SKM-1 treated with dmso at 0.1 percent for 144 hours (cell line): Measurements from ENCODE around the gene RBMS3.
"Not testable (repeated sequence)": the region's sequence is repeated elsewhere in the genome, so short reads cannot be mapped to it uniquely, and the experiment has no call there.

Experiments
- DNase-seq: peaks from one replicate; lab custom pipeline; 2025; ENCODE audit not compliant: unreplicated experiment; lab: John Stamatoyannopoulos, UW

The RBMS3 gene

DNA sequence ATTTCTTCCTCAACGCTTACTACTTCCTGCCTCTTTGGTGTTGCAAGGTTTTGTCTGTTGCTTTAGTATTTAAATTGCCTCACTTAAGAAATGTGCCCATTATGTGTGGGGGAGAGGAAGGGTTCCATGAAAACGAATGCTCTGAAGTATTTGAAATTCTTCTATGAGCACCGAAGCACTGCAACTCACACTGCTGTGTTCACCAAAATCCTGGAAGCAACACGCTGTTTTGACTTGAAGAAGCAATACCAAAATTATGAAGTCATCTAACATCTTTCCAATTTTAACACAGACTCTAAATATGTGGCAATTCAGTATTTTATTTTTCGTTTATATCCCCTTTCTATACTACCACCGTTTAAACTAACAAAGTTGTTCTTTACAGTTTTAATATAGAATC is 101.5 kb downstream of the RBMS3 start:
- DNase-seq, result no peak

DNA sequence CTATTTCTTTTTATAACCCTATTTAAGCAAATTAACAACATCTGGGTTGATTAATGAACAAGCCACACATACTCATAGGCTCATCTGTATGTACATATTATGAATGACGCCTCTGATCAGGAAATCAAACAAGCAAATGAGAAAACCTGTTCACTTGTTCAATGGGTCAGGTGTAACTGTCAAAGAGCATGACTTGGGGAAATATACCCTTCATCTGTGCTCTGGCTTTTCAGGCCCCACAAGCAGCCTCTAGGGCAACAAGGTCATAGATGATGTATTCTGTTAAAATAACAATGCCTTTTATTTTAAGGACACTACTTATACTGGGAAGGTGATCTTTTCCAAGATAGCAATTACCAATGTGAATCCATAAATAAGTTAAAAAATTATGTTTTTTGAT is 102.0 kb downstream of the RBMS3 start:
- DNase-seq, result no peak

DNA sequence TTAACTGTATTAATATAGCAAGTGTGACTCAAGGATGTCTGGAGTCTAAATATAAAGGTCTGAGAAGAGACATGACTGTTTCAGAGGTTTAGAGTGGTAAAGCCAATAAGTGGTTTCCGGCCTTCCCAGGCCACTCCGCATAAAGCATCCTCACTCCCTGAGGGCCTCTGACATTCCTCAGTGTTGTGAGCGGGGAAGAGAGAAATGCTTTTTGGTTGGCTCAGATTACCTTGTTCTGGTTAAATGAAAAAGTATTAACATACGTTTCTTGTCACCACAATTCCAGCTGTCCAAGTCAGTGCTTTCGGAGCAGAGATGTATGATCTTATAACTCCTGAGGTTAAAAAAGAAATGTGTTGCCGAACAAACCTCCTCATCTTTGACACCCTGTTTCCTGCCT is 103.8 kb downstream of the RBMS3 start:
- DNase-seq, result no peak

DNA sequence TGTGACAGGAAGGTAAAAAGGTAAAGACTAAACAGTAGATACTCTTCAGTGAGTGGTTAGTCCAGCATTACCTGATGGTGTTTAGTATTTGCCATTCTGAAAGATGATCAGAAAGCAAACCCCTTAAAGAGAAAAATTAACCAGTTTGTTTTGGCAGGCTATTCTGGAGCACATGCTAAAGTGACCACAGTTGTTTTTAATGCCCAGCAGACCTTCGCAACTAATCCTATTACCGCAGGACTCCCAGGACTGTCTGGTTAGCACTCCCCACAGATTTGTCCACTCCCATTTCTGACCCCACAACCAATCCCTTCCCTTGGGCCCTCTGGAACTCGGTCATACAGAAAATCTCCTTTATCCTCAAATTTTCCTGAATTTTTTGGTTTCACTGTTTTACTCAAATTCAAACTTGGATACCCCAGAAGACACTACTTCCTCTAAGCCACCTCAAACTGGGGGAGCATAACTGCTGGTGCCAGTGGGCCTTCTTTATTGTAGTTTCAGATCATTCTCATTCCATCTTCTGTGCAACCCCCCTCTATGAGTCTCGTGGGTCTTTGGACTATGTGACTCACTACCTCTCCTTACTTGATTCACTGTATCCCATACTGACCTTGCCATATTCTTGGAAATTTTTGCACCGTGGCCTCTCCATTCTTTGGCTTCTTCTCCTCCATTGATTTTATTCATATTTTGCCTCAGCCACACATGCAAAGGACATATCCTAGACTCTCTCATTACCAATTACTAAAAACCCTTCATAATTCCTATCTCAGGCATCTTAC is 104.4 kb downstream of the RBMS3 start:
- DNase-seq, result no peak

DNA sequence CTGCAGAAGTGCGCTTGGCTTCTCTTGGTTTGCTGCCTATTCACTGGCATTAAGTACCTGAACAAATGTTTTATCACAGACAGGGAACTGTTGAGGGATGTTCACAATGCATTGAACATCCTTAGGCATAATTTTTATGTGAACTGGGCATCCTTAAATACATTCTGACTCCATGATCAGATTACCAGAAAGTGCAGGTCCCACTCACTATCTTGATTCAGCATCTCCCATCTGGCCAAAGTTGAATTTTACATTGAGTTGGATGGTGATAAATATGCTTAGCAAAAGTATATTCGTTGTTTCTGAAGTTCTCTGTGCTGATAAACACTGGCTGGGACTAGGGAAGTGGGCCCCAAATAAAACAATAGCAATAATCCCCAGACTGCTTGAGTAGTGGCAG is 108.5 kb downstream of the RBMS3 start:
- no peak for DNase-seq

DNA sequence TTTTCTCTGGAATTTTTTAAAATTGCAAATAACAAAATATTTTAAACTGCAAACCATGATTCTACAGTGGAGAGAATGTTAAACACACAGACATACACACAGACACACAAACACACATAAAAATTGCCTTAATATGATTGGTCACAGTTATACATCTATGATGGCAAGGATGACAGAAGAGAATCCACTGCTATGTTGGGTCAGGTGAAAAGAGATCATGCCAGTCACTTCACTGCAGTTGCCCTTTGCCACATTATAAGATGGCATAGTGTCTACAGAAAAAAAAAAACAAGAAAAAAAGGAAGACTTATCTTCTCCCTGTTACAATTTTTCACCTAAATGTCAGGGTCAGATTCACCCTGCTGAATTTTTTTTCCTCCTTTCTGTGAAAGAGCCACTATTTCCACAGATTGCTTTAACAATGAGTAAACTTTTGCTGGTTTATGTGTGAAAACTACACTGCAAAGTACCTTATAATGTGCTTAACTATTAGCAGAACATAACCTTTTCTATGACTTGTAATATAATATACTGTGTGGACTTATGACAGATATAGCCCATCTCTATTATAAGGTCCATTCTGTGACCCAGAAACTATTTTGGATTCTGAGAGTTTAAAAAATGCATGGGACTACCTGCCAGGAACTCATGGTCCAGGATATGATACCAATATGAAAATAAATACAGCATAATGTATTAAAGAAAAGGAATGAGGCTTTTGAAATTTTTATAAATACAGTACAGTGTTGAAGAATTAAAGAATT is 111.9 kb downstream of the RBMS3 start:
- DNase-seq, result no peak

DNA sequence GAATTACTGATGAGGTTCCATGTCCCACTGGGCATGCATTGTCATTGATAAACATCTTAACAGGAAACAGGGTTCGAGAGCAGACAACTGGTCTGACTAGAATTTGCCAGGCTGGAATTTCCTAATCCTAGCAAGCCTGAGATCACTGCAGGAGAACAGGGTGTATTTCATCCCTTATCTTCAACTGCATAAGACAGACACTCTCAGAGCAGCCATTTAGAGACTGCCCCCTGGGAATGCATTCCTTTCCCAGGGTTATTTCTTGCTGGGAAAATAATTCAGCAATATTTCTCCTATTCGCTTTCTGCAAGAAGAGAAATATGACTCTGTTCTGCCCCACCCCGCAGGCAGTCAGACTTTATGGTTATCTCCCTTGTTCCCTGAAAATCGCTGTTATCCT is 113.1 kb downstream of the RBMS3 start:
- DNase-seq, result not testable (repeated sequence)

DNA sequence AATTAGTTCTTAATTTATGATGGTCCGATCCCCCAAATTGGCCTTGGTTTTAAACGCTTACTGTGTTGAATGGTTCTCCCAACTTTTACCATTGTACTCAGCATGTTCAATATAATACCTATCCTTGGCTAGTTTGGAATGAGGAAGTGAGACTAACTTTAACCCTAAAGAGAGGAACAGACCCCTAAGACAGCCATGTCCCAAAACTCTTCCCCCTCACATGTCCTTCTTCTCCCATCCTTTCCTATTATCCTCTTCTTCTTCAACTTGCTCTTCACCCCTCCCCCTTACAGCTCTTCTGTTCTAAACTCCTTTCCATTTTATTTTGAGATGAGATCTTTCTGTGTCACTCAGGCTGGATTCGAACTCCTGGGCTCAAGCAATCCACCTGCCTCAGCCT is 116.5 kb downstream of the RBMS3 start:
- DNase-seq, result no peak

DNA sequence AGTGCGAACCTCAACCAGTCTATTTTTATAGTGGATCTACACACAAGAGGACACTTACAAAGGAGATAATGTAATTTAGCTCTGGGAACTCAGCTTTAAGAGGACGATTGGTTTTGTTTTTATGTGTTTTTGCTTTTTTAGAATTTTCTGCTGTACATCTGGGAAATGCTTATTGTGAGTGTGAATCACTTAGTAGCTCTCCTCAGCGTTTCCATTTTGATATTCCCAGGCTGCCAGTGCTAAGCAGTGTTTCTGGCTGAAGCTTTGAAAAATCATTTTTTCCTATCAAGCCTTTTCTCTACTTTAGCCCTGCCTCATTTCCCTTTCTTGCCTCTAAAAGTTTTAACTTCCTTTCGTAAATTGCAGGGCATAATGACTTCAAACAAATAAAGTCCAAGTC is 117.9 kb downstream of the RBMS3 start:
- no peak for DNase-seq

DNA sequence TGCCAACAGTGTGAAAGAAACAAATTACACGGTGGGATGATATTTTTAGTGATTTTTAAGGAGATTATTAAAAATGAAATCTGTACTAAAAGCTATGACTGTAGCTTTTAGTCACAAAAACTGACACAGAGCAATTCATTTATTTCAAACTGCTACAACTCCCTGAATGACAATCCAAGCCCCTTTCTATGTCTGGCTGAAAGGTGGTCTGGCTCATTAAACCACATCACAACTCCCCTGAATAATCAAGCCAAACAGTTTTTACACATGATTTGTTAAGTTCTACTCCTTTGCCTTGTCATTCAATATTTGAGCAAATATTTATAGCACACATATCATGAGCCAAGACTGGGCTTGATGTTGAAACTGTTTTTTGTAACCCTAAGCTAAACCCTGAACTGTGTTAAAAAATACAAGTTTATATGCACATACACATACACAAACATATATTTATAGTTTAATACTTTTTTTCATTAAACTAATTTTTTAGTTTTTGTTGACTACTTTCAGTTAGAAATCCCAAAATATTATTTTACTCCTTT is 125.5 kb downstream of the RBMS3 start:
- DNase-seq, result no peak

DNA sequence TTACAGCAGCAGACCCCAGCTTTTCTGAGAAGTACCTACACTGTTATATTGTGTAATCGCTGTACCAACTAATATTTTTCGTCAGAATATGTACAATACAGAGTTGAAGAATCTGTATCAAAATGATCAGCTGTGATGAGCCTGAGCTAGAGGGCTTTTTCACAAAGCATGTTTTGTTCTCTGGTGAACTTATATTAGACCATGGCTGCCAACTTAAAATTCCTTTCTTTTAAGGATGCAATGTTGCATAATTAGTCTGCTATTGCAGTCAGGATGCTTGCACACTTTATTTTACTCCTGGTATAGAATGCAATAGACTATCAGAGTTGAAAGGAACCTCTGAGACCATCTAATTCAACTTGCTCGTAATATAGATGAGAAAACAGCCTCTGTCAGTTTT is 127.8 kb downstream of the RBMS3 start:
- no peak for DNase-seq

DNA sequence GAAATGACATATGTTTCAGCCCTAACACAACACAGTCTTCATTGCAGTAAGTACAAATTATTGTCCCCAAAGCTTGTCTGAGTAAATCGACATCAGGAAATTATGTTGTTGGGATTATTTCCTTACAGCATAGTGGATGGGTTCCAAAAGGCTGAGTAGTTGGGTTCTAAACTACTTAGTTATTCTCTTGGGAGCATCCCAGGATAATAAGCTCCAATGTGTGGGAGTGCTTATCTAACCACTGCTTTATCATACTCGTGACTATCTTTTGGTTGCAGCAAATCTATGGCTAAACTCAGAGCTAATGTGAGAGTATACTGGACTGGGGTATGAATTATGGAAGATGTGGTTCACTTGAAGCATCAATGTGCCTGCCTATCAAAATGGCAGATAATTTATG is 128.5 kb downstream of the RBMS3 start:
- no peak for DNase-seq

DNA sequence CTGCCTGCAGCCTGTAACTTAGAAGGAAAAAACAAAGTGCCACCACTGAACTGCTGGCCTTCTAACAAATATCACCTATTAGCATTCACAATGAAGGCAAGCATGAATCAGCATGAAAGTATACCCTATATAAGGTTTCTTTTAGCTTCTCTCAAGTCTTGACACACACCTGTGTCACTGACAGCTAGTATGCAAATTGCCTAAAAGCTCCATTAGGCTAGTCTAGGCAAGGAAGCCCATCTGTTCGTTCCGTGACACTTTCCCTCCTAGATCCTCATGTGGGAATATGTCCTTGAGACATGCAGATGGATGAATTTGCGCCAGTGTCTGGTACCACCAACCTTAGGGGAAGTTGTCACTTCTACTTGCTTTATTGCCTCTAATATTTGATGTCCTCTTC is 129.3 kb downstream of the RBMS3 start:
- no peak for DNase-seq

DNA sequence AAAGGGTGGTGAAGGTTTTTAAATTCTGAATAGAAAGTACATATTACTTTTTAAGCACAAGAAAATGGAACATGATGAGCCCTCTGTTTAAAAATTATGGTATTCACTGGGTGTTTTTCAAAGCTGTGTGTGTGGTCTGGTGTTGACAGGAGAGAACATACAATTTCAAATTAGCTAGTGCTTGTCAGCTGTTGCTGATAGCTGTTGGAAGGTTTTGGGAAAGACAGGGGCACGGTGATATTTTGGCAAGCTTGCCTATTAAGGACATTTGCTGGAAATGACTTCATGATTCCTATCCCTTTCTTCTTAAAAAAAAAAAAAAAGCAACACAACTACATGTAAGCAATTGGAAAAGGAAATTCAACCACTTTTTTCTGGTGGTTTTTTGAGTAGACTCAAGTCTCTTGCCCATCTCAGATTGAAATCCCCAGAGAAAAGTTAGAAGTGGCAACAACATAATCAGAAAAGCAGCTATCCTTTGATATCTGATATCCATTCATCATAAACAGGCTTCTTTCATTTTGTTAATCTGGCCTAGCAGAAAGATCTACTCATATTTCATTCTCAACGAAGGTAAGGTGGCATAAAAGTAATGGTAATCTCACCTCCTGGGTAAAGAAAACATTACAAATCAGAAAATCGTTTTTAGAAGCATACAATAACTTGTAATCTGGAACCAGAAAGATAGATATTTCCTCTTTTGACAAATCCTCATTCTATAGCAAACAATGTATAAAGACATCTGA is 130.0 kb downstream of the RBMS3 start:
- no peak for DNase-seq

DNA sequence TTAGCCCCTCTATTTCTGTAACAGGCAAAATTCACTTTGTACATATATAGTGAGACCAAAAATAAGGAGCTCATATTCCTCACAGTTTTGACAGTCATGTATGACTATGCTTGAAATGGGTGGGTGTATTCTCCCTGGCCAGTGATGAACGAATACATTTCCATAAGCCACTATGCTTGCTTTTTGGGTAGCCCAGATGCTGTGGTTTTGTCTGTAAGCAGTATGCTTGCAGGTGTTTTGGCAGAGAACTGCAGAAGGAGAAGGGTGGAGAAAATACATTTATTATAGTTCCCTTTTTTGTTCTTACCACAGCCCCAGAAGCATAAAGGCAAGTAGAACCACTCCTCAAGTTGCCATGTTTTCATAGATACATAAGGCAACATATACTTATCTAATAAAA is 131.2 kb downstream of the RBMS3 start:
- DNase-seq, result no peak

DNA sequence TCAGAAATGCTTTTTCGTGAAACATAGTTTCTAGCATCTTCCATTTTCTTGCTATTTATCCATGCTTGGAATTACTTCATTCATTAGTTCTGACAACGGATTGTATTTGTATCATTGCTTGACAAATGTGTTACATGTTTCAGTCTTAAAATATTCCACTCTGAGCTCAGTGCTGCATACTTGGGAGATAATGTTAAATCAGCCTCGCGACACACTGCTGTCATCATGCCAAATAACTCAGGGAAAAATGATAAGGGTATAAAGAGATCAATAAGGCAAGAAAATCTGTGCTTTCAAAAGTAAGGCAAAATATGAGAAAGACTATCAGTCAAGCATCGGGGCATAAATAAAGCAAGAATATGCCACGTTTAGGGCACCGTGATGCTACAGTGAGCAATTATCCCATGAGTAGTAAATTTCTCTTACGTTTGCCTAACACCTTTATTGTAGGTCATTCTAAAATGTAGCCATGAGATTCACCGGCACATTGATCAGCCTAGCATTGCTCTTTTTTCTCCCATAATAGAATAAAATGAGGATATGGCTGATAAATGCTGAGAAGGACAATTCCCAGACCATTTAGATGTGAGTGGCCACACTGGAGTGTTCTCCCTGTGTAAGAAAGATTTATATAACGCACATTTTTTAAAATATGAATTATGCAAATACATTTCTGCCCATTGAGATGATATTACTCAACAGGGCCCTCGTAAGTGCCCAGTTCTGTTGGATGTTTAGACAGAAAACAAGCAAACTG is 133.8 kb downstream of the RBMS3 start:
- DNase-seq, result no peak

DNA sequence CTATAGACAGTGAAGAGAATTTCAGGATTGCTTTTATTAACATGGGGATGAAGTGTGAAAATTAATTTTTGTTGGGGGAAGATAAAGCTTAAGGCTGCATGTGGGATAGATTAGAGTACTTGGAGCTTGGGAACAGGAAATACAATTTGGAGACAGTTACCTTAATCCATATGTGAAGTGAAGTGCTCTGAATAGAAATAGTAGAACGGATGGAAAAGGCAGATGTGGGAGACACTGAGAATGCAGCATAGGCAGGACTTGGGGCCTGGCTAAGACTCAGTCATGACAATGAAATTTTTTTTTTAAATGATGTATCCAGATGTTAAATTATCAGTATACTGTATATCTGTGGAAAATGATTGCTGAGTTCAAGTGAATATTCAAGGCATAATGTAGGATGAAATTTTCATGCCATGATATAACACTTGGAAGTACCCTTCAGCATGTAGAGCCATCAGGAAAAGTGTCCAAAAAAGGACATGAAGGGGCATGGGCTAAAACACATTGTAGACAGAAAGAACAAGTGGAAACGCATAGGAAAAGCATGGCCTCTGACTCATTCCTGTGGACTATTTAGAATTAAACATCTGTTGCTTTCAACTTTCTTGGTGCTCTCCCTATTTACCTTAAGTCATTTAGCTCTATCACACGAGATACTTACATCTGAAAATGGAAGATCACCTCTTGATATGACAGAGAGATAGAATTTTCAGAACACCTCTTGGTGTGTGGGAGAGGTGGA is 134.8 kb downstream of the RBMS3 start:
- DNase-seq, result no peak

DNA sequence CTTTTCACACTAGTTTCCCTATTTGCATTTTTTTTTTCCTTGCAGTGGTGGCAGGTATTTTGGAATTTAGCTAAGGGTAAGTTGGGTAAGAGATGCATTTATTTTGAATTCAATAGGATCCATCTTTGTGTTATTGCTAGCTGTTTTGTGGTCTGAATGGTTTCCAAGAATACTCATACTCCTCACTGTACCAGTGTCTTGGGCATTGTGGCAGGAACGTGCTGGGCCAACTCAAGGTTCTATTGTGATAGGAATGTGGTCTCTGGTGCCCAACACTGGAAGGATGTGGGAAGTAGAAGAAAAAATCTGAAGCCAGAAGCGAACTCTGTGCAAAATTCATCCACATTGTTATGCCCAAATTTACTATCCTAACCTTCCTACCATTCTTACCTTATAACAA is 135.6 kb downstream of the RBMS3 start:
- no peak for DNase-seq

DNA sequence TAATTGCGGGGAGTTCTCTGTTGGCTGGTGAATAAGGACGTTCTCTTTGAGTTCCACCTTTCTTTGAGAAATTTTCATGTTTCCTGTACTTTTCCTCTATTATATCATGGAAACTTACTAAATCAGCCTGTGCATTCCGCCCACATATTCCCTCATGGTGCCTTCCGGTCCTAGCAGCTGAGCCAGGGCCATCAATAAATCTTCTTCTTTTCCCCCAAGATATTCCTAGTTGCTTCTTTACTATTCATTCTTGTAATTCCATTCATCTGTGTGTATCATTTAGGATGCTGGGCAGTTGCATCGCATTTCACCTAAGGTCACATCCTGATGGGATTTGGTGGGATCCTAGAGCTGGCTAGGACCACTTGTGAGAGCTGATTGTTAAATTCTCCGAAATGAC is 139.2 kb downstream of the RBMS3 start:
- DNase-seq, result no peak
